ENCODE results near the gene RANBP17. TPM values are rescaled to one million over a fixed set of nuclear protein-coding genes. Genes with fewer than 3 reads are reported as not detected.

Gene RANBP17
- total RNA-seq, 6 donors from 2014 or later = 12.6 to 81.4 (median 23.9) TPM

DNA sequence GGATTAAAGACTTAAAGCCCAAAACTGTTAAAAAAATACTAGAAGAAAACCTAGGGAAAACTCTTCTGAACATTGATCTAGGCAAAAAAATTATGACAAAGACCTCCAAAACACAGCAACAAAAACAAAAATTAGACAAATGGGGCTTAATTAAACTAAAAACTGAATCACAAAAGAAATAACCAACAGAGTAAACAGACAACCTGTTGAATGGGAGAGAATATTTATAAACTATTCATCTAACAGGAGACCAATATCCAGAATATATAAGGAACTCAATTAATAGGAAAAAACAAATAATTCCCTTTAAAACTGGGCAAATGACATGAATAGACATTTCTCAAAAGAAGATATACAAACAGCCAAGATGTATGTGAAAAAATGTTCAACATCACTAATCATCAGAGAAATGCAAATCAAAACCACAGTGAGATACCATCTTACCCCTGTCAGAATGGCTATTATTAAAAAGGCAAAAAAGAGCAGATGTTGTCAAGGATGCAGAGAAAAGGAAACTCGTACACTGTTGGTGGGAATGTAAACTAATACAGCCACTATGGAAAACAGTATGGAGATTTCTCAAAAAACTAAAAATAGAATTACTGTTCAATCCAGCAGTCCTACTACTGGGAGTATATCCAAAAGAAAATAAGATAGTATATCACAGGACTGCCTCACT, 397.1 kb downstream of the RANBP17 start:
- no peak overlapping the region for H3K4me3 ChIP-seq
- H3K36me3 ChIP-seq = no peaks in the 10 kb centered on the region
- DNase-seq (no peak), ATAC-seq (ENCODE audit: low FRiP score in 2 of 2) (no peak)
- no peaks in the 10 kb centered on the region for H3K4me1 ChIP-seq
- H3K9me3 ChIP-seq = no peaks in the 10 kb centered on the region
- 74% methylated on average over 1 of the region's 1 CpG for WGBS, 2 donors
- TF ChIP-seq POLR2AphosphoS5 (IDR thresholded peaks at IDR 0.05) = no peak
- no peak for TF ChIP-seq CTCF (IDR thresholded peaks at IDR 0.05)
- no peak for TF ChIP-seq POLR2A (IDR thresholded peaks at IDR 0.05)
- no peak for TF ChIP-seq EP300 (IDR thresholded peaks at IDR 0.05)
- no peak overlapping the region for H3K27ac ChIP-seq
- H3K27me3 ChIP-seq = no peaks in the 10 kb centered on the region

DNA sequence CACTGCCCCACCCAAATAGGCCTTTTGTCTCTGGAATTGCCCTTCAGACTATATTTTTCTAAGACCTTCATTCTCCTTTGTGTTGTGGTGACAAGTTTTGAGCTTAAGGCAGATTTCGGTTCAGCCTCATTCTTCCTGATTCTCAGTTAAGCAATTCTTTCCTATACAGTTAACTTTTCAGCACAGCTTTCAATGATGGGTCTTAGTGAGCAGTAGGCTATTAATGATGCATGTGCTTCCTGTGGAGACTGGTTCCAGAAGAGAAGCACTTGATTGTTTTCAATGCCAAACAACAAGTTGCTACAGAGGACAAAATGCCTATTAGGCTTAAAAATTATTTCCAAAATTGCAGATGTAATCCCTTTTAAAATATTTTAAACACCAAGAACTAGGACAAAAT, 399.5 kb downstream of the RANBP17 start:
- Histone ChIP-seq H3K36me3 (no peaks in the 10 kb centered on the region), H3K27me3 (no peaks in the 10 kb centered on the region), H3K4me3 (no peak overlapping the region), H3K9me3 (no peaks in the 10 kb centered on the region), H3K27ac (no peak overlapping the region), H3K4me1 (no peaks in the 10 kb centered on the region)
- DNase-seq (no peak), ATAC-seq (ENCODE audit: low FRiP score in 2 of 2) (no peak)
- TF ChIP-seq POLR2A (IDR thresholded peaks at IDR 0.05) = no peak
- TF ChIP-seq CTCF (IDR thresholded peaks at IDR 0.05) = no peak
- no peak for TF ChIP-seq POLR2AphosphoS5 (IDR thresholded peaks at IDR 0.05)
- TF ChIP-seq EP300 (IDR thresholded peaks at IDR 0.05) = no peak
- WGBS, 2 donors = 53 to 67% methylated on average over 1 of the region's 1 CpG

DNA sequence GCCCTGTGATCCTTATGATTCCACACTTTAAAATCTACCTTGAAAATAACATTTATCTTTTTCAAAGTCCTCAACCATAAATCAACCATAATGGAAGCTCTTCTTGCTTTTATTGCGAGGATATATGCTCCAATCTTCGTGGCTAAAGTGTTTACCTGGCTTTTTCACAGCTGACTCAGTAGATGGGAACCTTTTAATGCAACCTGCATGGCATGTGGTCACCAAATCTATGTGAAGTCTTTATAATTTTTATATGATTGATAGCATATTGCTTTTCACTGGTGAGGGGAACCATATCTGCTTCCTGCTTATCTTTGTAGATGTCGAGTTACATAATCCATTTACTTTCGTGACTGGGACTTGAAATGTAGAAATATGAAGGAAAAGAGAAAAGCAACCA, 400.1 kb downstream of the RANBP17 start:
- DNase-seq = no peak
- 92 to 94% methylated on average over 4 of the region's 4 CpGs for WGBS, 2 donors
- Histone ChIP-seq H3K4me3 (no peak overlapping the region), H3K9me3 (no peaks in the 10 kb centered on the region), H3K27me3 (no peaks in the 10 kb centered on the region), H3K36me3 (no peaks in the 10 kb centered on the region), H3K4me1 (no peaks in the 10 kb centered on the region), H3K27ac (no peak overlapping the region)
- ATAC-seq (ENCODE audit: low FRiP score in 2 of 2) = no peak
- TF ChIP-seq EP300 (IDR thresholded peaks at IDR 0.05) (no peak), POLR2AphosphoS5 (IDR thresholded peaks at IDR 0.05) (no peak), CTCF (IDR thresholded peaks at IDR 0.05) (no peak), POLR2A (IDR thresholded peaks at IDR 0.05) (no peak)

DNA sequence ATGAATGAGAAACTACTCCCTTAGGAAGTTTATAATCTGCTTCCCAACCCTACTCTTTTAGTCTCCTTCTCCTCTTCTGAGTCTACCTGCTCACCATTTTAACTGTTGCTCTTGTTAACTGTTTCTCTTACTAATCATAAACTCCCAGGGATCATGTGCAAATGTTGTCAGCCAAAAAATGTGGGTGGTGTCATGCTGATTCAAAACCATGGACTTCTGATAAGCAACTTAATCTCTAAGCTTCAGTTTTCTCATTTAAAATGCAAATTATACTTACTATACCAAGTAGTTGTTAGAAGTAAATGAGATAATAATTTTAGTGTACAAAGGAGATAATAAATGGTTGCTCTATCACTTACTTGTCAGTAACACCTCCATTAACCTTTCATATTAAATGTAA, 401.4 kb downstream of the RANBP17 start:
- Histone ChIP-seq H3K4me3 (no peak overlapping the region), H3K9me3 (no peaks in the 10 kb centered on the region), H3K4me1 (no peaks in the 10 kb centered on the region), H3K27ac (no peak overlapping the region), H3K36me3 (no peaks in the 10 kb centered on the region), H3K27me3 (no peaks in the 10 kb centered on the region)
- DNase-seq = no peak
- ATAC-seq (ENCODE audit: low FRiP score in 2 of 2) = no peak
- no peak for TF ChIP-seq EP300 (IDR thresholded peaks at IDR 0.05)
- TF ChIP-seq POLR2A (IDR thresholded peaks at IDR 0.05) = no peak
- TF ChIP-seq CTCF (IDR thresholded peaks at IDR 0.05) = no peak
- TF ChIP-seq POLR2AphosphoS5 (IDR thresholded peaks at IDR 0.05) = no peak

DNA sequence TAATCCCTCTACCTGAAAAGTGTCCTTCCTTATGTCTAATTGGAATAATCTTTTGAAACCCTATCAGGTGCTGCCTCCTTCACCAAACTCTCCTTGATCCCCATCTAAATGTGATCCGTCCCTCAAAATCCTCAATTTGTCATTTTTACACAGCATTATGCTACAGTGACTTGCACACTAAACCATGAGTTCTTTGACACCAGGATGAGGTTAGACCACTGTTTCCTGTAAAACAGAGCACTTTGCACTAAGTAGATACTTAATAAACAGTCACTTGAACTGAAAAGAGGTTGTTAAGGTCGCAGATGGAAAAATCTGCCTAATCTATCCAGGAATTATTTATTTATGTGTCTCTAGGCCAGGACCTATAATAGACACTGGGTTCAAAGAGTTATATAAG, 403.0 kb downstream of the RANBP17 start:
- WGBS, 2 donors = 67 to 71% methylated on average over 2 of the region's 2 CpGs
- Histone ChIP-seq H3K9me3 (no peaks in the 10 kb centered on the region), H3K27me3 (no peaks in the 10 kb centered on the region), H3K36me3 (no peaks in the 10 kb centered on the region), H3K4me1 (no peaks in the 10 kb centered on the region), H3K4me3 (no peak overlapping the region), H3K27ac (no peak overlapping the region)
- DNase-seq (no peak), ATAC-seq (ENCODE audit: low FRiP score in 2 of 2) (no peak)
- no peak for TF ChIP-seq CTCF (IDR thresholded peaks at IDR 0.05)
- no peak for TF ChIP-seq POLR2AphosphoS5 (IDR thresholded peaks at IDR 0.05)
- no peak for TF ChIP-seq EP300 (IDR thresholded peaks at IDR 0.05)
- TF ChIP-seq POLR2A (IDR thresholded peaks at IDR 0.05) = no peak
